H1 (cell line): ENCODE measurements around the gene CXCL17.

ENCODE experiments used
- CTBP2 ChIP-seq: IDR thresholded peaks from 2 replicates; pipeline ENCODE4 v1.7.0; 2011; ENCODE audit warnings: borderline replicate concordance, mild to moderate bottlenecking, moderate library complexity, mixed read lengths, low read length; ENCODE audit not compliant: insufficient read depth, insufficient read length
- GABPA ChIP-seq: IDR thresholded peaks from 2 replicates; pipeline ENCODE4 v1.6.1; 2011; ENCODE audit warnings: mild to moderate bottlenecking, low read length, moderate library complexity, borderline replicate concordance; ENCODE audit not compliant: insufficient read depth
- KDM1A ChIP-seq: fragments of 200-600, 300-600 bp; sonication (generic); IDR thresholded peaks from 2 replicates; pipeline ENCODE4 v1.7.1; 2016; ENCODE audit warnings: mild to moderate bottlenecking, low read length, borderline replicate concordance
- NANOG ChIP-seq: IDR thresholded peaks from 2 replicates; pipeline ENCODE4 v1.6.1; 2011; ENCODE audit warnings: low read length, low read depth, mild to moderate bottlenecking, inconsistent platforms; ENCODE audit not compliant: insufficient read depth, poor library complexity, severe bottlenecking
- RNF2 ChIP-seq: fragments of 200-900, 300-1000 bp; sonication (generic); IDR thresholded peaks from 2 replicates; pipeline ENCODE4 v1.7.1; 2016; ENCODE audit warnings: borderline replicate concordance, low read depth, mild to moderate bottlenecking, antibody characterized with exemption, low read length; ENCODE audit not compliant: poor library complexity, severe bottlenecking; ENCODE audit errors: missing control alignments
- TF ChIP-seq, protein P1 (sequence below): IDR thresholded peaks from 2 replicates; pipeline ENCODE4 v1.6.1; 2011; ENCODE audit warnings: low read length, improper control_type of control experiment

DNA sequence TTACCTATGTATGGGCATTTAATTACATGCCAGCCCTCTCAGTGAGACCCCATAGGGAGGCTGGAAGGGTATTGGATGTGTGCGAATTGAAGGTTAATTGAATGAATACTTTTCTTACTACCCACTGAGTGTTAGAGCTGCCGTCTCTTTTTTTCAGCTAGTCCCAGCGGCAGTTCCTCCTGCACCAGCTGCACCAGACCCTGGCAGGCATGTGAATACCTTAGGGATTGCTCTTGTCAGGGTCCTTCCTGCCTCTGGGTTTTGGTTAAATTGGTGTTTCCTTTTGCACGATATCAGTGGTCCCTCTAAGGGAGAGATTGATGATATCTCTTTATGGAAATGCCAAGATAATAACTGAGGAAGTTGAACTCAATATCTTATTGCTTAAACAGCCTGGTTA, 9.8 kb upstream of the CXCL17 start:
- TF ChIP-seq GABPA (no peak), CTBP2 (no peak), NANOG (no peak), RNF2 (no peak), KDM1A (no peak)
- TF ChIP-seq, protein P1, sequence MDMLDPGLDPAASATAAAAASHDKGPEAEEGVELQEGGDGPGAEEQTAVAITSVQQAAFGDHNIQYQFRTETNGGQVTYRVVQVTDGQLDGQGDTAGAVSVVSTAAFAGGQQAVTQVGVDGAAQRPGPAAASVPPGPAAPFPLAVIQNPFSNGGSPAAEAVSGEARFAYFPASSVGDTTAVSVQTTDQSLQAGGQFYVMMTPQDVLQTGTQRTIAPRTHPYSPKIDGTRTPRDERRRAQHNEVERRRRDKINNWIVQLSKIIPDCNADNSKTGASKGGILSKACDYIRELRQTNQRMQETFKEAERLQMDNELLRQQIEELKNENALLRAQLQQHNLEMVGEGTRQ: no peak
